ENCODE measurements around the gene SASH1. TPM values are rescaled to one million over a fixed set of nuclear protein-coding genes. Genes with fewer than 3 reads are reported as not detected.

Gene SASH1
- total RNA-seq, 1 experiment from 2014 or later: 11.7 TPM

DNA sequence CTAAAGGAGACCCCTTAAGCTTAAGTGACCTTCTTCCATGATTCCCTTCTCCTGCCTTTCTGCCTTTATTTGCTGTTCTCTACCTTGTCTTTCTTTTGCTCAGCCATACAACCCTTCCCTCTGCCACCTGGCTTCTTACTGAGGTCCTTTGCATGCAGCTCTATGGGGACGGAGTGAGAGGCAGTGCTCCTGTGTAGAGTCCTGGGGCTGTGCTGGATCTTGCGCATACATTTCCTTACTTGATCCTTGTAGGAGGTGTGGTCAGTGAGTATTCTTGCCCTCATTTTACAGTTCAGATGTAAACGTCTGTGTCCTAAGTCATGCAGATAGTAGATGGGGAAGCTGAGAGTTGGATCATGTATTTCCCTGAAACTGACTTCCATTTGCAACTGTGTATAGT lies 5.7 kb downstream of the SASH1 start:
- BruUV-seq (replicated peaks): no TSS peak
- intact Hi-C loops (cut with micrococcal nuclease): no loop called here
- ChIA-PET RAD21 (ENCODE audit: low non-redundant PET in 1 of 2, low total read pairs in 2 of 2, uncharacterized antibody in 2 of 2, unreplicated experiment in 2 of 2) (no interaction called here), POLR2A (interaction anchor here (0.6 kb wide), 1 partner anchor 14 kb away, joined by 3 read pairs; no protein-coding TSS in a partner anchor), CTCF (interaction anchor here (0.7 kb wide), 1 partner anchor 121 kb away, joined by 3 read pairs; no protein-coding TSS in a partner anchor)
- Histone ChIP-seq H3K27ac (ENCODE audit: low read depth, low read length) (no peak overlapping the region), H3K9me3 (ENCODE audit: control insufficient read depth in 1 of 2, insufficient read depth in 1 of 2, low read depth in 1 of 2, low read length in 2 of 2) (no peaks in the 10 kb centered on the region), H3K27me3 (ENCODE audit: insufficient read depth, low read length) (no peaks in the 10 kb centered on the region), H2AFZ (ENCODE audit: low read depth, low read length, poor library complexity, severe bottlenecking) (no peak overlapping the region), H3K4me2 (ENCODE audit: low read length) (no peak overlapping the region), H3K9me2 (ENCODE audit: insufficient read depth) (no peaks in the 10 kb centered on the region), H3K4me1 (ENCODE audit: control insufficient read depth in 1 of 2, insufficient read depth in 2 of 2, low read length in 2 of 2) (peaks cover 4 to 19% of the 10 kb centered on the region in 2 experiments), H3K4me3 (replicated peaks in 1 of 2; ENCODE audit: low read depth in 1 of 2, low read length in 2 of 2) (no peak overlapping the region), H3K36me3 (ENCODE audit: control insufficient read depth in 1 of 2, insufficient read depth in 2 of 2, low read length in 2 of 2) (no peaks in the 10 kb centered on the region), H4K20me1 (ENCODE audit: insufficient read depth) (0 out of 2 replicates have a peak, but pooled peaks cover 3% of the 10 kb centered on the region), H3K79me2 (ENCODE audit: insufficient read depth, low read length) (no peaks in the 10 kb centered on the region; the same call in 1 of the 2 replicates), H3K9ac (ENCODE audit: low read length) (no peak overlapping the region)
- DNase-seq (ENCODE audit: low read depth, low spot score) (no peak), ATAC-seq (no peak)
- TF ChIP-seq, protein P1, sequence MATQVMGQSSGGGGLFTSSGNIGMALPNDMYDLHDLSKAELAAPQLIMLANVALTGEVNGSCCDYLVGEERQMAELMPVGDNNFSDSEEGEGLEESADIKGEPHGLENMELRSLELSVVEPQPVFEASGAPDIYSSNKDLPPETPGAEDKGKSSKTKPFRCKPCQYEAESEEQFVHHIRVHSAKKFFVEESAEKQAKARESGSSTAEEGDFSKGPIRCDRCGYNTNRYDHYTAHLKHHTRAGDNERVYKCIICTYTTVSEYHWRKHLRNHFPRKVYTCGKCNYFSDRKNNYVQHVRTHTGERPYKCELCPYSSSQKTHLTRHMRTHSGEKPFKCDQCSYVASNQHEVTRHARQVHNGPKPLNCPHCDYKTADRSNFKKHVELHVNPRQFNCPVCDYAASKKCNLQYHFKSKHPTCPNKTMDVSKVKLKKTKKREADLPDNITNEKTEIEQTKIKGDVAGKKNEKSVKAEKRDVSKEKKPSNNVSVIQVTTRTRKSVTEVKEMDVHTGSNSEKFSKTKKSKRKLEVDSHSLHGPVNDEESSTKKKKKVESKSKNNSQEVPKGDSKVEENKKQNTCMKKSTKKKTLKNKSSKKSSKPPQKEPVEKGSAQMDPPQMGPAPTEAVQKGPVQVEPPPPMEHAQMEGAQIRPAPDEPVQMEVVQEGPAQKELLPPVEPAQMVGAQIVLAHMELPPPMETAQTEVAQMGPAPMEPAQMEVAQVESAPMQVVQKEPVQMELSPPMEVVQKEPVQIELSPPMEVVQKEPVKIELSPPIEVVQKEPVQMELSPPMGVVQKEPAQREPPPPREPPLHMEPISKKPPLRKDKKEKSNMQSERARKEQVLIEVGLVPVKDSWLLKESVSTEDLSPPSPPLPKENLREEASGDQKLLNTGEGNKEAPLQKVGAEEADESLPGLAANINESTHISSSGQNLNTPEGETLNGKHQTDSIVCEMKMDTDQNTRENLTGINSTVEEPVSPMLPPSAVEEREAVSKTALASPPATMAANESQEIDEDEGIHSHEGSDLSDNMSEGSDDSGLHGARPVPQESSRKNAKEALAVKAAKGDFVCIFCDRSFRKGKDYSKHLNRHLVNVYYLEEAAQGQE (IDR thresholded peaks at IDR 0.05; ENCODE audit: low read depth): no peak
- no peak for TF ChIP-seq ELF1 (IDR thresholded peaks at IDR 0.05; ENCODE audit: borderline replicate concordance, low read depth)
- TF ChIP-seq POLR2AphosphoS5 (IDR thresholded peaks at IDR 0.05; ENCODE audit: low read depth, low read length): no peak

GRCh38 chr6:148348778-148349177 lies 6.1 kb downstream of the SASH1 start:
- RAD21 ChIA-PET (ENCODE audit: low non-redundant PET in 1 of 2, low total read pairs in 2 of 2, uncharacterized antibody in 2 of 2, unreplicated experiment in 2 of 2): no interaction called here
- Histone ChIP-seq H3K4me2 (ENCODE audit: low read length) (no peak overlapping the region), H3K36me3 (ENCODE audit: control insufficient read depth in 1 of 2, insufficient read depth in 2 of 2, low read length in 2 of 2) (no peaks in the 10 kb centered on the region), H3K9ac (ENCODE audit: low read length) (no peak overlapping the region), H3K9me3 (ENCODE audit: control insufficient read depth in 1 of 2, insufficient read depth in 1 of 2, low read depth in 1 of 2, low read length in 2 of 2) (no peaks in the 10 kb centered on the region), H3K79me2 (ENCODE audit: insufficient read depth, low read length) (no peaks in the 10 kb centered on the region; the same call in 1 of the 2 replicates), H4K20me1 (ENCODE audit: insufficient read depth) (0 out of 2 replicates have a peak, but pooled peaks cover 3% of the 10 kb centered on the region), H3K9me2 (ENCODE audit: insufficient read depth) (no peaks in the 10 kb centered on the region), H3K4me3 (replicated peaks in 1 of 2; ENCODE audit: low read depth in 1 of 2, low read length in 2 of 2) (no peak overlapping the region), H3K27me3 (ENCODE audit: insufficient read depth, low read length) (no peaks in the 10 kb centered on the region), H2AFZ (ENCODE audit: low read depth, low read length, poor library complexity, severe bottlenecking) (no peak overlapping the region), H3K27ac (ENCODE audit: low read depth, low read length) (no peak overlapping the region), H3K4me1 (ENCODE audit: control insufficient read depth in 1 of 2, insufficient read depth in 2 of 2, low read length in 2 of 2) (peaks cover 4 to 15% of the 10 kb centered on the region in 2 experiments)
- DNase-seq (ENCODE audit: low read depth, low spot score) (no peak), ATAC-seq (no peak)
- BruUV-seq (replicated peaks): no TSS peak
- intact Hi-C loops (cut with micrococcal nuclease): no loop called here
- CTCF ChIA-PET: interaction anchor here (0.7 kb wide), 1 partner anchor 120 kb away, joined by 3 read pairs; no protein-coding TSS in a partner anchor
- POLR2A ChIA-PET: interaction anchor here (0.6 kb wide), 1 partner anchor 15 kb away, joined by 3 read pairs; no protein-coding TSS in a partner anchor
- TF ChIP-seq, protein P2, sequence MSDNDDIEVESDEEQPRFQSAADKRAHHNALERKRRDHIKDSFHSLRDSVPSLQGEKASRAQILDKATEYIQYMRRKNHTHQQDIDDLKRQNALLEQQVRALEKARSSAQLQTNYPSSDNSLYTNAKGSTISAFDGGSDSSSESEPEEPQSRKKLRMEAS (IDR thresholded peaks at IDR 0.05): no peak
- TF ChIP-seq YY1 (IDR thresholded peaks at IDR 0.05; ENCODE audit: extremely low read depth, insufficient replicate concordance, low read depth, low read length): no peak
- no peak for TF ChIP-seq POLR2A (IDR thresholded peaks at IDR 0.05; ENCODE audit: borderline replicate concordance, extremely low read depth, insufficient read depth, insufficient read length)
- TF ChIP-seq RAD21 (IDR thresholded peaks at IDR 0.05; ENCODE audit: low read depth): no peak
- TF ChIP-seq POLR2AphosphoS5 (IDR thresholded peaks at IDR 0.05; ENCODE audit: low read depth, low read length): no peak
- TF ChIP-seq ZBTB33 (IDR thresholded peaks at IDR 0.05; ENCODE audit: extremely low read depth, insufficient replicate concordance, low read length): no peak
- no peak for TF ChIP-seq SRF (IDR thresholded peaks at IDR 0.05; ENCODE audit: low read depth)
- TF ChIP-seq, protein P3, sequence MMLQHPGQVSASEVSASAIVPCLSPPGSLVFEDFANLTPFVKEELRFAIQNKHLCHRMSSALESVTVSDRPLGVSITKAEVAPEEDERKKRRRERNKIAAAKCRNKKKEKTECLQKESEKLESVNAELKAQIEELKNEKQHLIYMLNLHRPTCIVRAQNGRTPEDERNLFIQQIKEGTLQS (IDR thresholded peaks at IDR 0.05): no peak
